Thoracic aorta (tissue), 2 donors: ENCODE measurements around the gene NME7. TPM values are rescaled to one million over a fixed set of nuclear protein-coding genes. Genes with fewer than 3 reads are reported as not detected.

ENCODE experiments used
- ATAC-seq: fragments of 150-250 bp; one replicate; pipeline ENCODE4 v1.8.0; 2017; ENCODE audit warnings: low read depth; ENCODE audit not compliant: insufficient number of reproducible peaks, low FRiP score
- DNase-seq: peaks from one replicate; pipeline ENCODE4 v3.0.0-alpha.2; 2020; ENCODE audit warnings: low spot score
- H3K27ac ChIP-seq, 2 donors: fragments of 200-600 bp; sonication (generic); 1 replicate in 1 of 2; 2 replicates in 1 of 2; pipeline ENCODE4 v1.5.1; 2016; ENCODE audit warnings: mild to moderate bottlenecking in 2 of 2, moderate library complexity in 2 of 2
- H3K27me3 ChIP-seq: fragments of 200-600 bp; sonication (generic); replicated peaks from 2 replicates; pipeline ENCODE4 v1.6.0; 2016; ENCODE audit warnings: mild to moderate bottlenecking; ENCODE audit not compliant: insufficient read depth
- H3K36me3 ChIP-seq: fragments of 200-600 bp; sonication (generic); one replicate; pipeline ENCODE4 v1.5.1; 2016
- H3K4me1 ChIP-seq, 2 donors: fragments of 200-600 bp; sonication (generic); 1 replicate in 1 of 2; 2 replicates in 1 of 2; pipeline versions ENCODE4 v1.5.1 to v1.6.0; 2016; ENCODE audit warnings: low read depth in 2 of 2, mild to moderate bottlenecking in 1 of 2; ENCODE audit not compliant: control insufficient read depth in 1 of 2
- H3K4me3 ChIP-seq: fragments of 200-600 bp; sonication (generic); 2 replicates; pipeline ENCODE4 v1.5.1; 2016; ENCODE audit warnings: mild to moderate bottlenecking
- H3K9me3 ChIP-seq: fragments of 200-600 bp; sonication (generic); 2 replicates; pipeline ENCODE4 v1.5.1; 2016
- total RNA-seq, 2 donors: library from RNA; depleted of rRNA; stranded (reverse); fragments of >200 nt; gene quantifications; one replicate each; pipeline versions ENCODE4 v1.1.0 to v1.2.3, GENCODE V29; 2016
- TF ChIP-seq, protein P1 (sequence below): fragments of 200-600 bp; sonication (generic); IDR thresholded peaks from one replicate; pipeline ENCODE4 v1.5.1; 2019; ENCODE audit warnings: antibody characterized with exemption

Gene NME7
- total RNA-seq, 2 donors from 2014 or later: 18.3 to 20.4 TPM

DNA sequence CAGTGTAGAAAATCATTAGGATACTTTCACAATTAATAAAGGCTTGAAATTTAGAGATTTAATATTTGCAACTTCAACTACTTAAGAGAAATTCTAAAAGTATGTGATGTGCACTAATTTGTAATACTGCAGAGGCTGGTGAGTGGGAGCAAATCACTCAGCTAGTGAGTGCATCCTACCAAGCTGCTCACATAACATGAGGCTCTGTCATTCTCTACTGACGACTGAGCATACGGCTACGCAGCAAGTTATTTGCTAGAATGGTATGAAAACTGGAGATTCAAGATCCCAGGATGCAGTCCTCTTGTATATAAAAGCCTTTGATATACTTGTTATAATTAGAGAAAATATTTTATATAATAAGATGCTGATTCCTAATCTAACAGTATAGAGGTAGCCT, 171.0 kb downstream of the NME7 start:
- H3K4me1 ChIP-seq: peaks cover 9 to 14% of the 10 kb centered on the region in 2 donors
- no peak for ATAC-seq
- no peaks in the 10 kb centered on the region for H3K27me3 ChIP-seq
- H3K9me3 ChIP-seq: no peaks in the 10 kb centered on the region
- no peak overlapping the region for H3K27ac ChIP-seq
- H3K4me3 ChIP-seq: no peak overlapping the region
- H3K36me3 ChIP-seq: no peaks in the 10 kb centered on the region
- TF ChIP-seq, protein P1, sequence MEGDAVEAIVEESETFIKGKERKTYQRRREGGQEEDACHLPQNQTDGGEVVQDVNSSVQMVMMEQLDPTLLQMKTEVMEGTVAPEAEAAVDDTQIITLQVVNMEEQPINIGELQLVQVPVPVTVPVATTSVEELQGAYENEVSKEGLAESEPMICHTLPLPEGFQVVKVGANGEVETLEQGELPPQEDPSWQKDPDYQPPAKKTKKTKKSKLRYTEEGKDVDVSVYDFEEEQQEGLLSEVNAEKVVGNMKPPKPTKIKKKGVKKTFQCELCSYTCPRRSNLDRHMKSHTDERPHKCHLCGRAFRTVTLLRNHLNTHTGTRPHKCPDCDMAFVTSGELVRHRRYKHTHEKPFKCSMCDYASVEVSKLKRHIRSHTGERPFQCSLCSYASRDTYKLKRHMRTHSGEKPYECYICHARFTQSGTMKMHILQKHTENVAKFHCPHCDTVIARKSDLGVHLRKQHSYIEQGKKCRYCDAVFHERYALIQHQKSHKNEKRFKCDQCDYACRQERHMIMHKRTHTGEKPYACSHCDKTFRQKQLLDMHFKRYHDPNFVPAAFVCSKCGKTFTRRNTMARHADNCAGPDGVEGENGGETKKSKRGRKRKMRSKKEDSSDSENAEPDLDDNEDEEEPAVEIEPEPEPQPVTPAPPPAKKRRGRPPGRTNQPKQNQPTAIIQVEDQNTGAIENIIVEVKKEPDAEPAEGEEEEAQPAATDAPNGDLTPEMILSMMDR: no peak
- DNase-seq: no peak

DNA sequence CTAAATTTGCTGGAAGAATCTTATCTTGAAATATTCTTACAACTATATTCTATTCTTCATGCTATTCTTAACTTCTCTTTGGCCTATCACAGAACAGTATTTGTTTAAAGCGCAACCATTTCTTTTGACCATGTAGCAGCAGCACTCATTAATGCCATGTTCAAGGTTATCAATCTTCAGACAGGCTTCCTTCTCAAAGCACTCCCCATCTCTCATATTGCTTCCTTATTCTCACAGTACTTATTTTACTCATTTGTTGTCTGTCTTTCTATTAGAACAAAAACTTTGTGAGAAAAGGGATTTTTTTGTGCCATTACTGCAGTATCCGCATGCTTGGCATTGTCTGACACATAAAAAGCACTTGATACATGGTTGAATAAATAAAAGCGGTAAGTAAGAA, 171.4 kb downstream of the NME7 start:
- ATAC-seq: no peak
- TF ChIP-seq, protein P1: no peak
- Histone ChIP-seq H3K4me3 (no peak overlapping the region), H3K36me3 (no peaks in the 10 kb centered on the region), H3K4me1 (peaks cover 9 to 14% of the 10 kb centered on the region in 2 donors), H3K27me3 (no peaks in the 10 kb centered on the region), H3K9me3 (no peaks in the 10 kb centered on the region), H3K27ac (no peak overlapping the region)
- DNase-seq: no peak

DNA sequence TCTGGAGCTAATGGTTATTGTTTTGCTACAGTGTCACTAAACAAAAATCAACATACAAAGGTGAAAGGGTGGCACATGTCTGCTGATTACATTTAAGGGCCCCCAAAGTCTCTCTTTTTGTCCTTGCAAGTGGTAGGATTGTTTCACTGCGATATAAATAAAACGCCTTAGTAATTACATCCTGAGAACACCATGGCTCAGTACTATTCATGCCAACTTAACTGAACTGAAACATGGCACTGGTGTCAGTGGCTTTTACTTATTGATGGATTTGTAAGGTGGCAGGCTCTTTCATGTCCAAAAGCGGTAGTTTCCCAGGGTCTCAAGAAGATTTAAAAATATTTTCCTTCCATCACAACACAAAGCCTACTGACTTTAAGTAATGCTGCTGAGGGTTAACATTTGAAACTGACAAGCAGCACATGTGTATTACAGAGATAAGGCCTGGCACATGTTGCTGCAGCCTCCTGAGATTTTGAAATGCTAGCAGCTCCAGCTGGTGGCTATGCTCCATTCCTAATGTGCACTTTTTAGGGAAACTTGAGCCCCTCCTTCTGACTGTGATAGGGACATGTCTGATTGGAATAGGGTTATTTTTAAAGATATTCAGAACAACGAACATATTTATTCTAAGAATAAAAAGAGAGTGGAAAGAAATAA, 174.3 kb downstream of the NME7 start:
- peak overlapping the region in 1 of 2 donors; percentile 48 for H3K27ac ChIP-seq
- TF ChIP-seq, protein P1: no peak
- ATAC-seq (no peak), DNase-seq (no peak)
- no peak overlapping the region for H3K4me3 ChIP-seq
- no peaks in the 10 kb centered on the region for H3K27me3 ChIP-seq
- H3K4me1 ChIP-seq: peaks cover 9 to 14% of the 10 kb centered on the region in 2 donors
- no peaks in the 10 kb centered on the region for H3K36me3 ChIP-seq
- H3K9me3 ChIP-seq: no peaks in the 10 kb centered on the region

DNA sequence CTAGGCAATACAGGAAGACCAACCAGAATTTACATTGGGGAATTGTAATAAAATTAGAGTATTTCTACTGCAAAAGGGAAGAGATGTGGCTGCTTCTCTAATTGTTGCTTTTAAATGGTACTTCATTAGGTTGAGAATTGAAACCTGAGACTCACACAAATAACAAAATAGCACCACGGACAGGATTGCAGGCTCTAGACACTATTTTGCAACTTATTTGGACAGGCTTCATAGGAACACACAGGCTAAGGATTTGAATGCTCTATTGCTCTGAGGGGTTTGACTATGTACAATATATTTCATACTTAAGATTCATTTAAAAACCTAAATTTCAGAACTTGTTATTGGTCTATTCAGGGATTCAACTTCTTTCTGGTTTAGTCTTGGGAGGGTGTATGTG, 181.5 kb downstream of the NME7 start:
- ATAC-seq (no peak), DNase-seq (no peak)
- Histone ChIP-seq H3K27ac (no peak overlapping the region), H3K36me3 (no peaks in the 10 kb centered on the region), H3K27me3 (no peaks in the 10 kb centered on the region), H3K9me3 (no peaks in the 10 kb centered on the region), H3K4me1 (no peaks in the 10 kb centered on the region), H3K4me3 (no peak overlapping the region)
- TF ChIP-seq, protein P1: no peak

DNA sequence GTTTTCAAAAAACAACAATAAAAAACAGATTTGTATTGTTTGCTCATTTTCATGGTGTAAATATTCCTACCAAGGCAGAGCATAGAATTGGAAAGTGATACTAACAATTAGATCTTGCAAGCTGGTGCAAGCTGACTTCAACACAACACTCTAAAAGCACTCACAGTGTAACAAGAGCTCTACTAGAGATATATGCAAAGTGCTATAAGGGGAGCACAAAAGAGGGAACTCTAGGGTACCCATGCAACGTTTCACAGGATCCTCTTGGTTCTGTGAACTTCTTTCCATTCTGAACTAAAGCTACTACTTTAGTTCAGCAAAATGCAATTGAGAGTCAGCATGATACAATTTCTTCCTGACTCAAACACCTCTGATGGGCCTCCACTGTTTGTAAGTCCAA, 182.8 kb downstream of the NME7 start:
- TF ChIP-seq, protein P1: no peak
- DNase-seq: no peak
- Histone ChIP-seq H3K4me1 (no peaks in the 10 kb centered on the region), H3K36me3 (no peaks in the 10 kb centered on the region), H3K27me3 (no peaks in the 10 kb centered on the region), H3K9me3 (no peaks in the 10 kb centered on the region), H3K27ac (no peak overlapping the region), H3K4me3 (no peak overlapping the region)
- no peak for ATAC-seq
